ENCODE results near the gene IFNA4.
"Not testable (repeated sequence)": the region's sequence is repeated elsewhere in the genome, so short reads cannot be mapped to it uniquely, and the experiment has no call there.

Gene IFNA4

GRCh38 chr9:21187487-21187886 lies at the start of gene IFNA4:
Gene IFNA4 (minus strand): TSS chr9:21187587. CDS start chr9:21187531, 56 bp downstream.
- not testable (repeated sequence) for H3K27me3 Mint-ChIP-seq; H3K4me1 Mint-ChIP-seq (ENCODE audit: low read depth); H3K27ac Mint-ChIP-seq; H3K9me3 Mint-ChIP-seq; DNase-seq; H3K4me3 Mint-ChIP-seq; H3K36me3 Mint-ChIP-seq (ENCODE audit: low read depth)

GRCh38 chr9:21236360-21236714 lies 49.0 kb upstream of the IFNA4 start:
- not testable (repeated sequence) for H3K27ac Mint-ChIP-seq; H3K36me3 Mint-ChIP-seq (ENCODE audit: low read depth); H3K9me3 Mint-ChIP-seq; H3K4me3 Mint-ChIP-seq; DNase-seq; H3K27me3 Mint-ChIP-seq; H3K4me1 Mint-ChIP-seq (ENCODE audit: low read depth)

GRCh38 chr9:21235468-21236359 lies 48.3 kb upstream of the IFNA4 start:
- not testable (repeated sequence) for H3K36me3 Mint-ChIP-seq (ENCODE audit: low read depth); H3K27ac Mint-ChIP-seq; H3K9me3 Mint-ChIP-seq; H3K27me3 Mint-ChIP-seq; H3K4me1 Mint-ChIP-seq (ENCODE audit: low read depth); H3K4me3 Mint-ChIP-seq
- peak; percentile 29 for DNase-seq

DNA sequence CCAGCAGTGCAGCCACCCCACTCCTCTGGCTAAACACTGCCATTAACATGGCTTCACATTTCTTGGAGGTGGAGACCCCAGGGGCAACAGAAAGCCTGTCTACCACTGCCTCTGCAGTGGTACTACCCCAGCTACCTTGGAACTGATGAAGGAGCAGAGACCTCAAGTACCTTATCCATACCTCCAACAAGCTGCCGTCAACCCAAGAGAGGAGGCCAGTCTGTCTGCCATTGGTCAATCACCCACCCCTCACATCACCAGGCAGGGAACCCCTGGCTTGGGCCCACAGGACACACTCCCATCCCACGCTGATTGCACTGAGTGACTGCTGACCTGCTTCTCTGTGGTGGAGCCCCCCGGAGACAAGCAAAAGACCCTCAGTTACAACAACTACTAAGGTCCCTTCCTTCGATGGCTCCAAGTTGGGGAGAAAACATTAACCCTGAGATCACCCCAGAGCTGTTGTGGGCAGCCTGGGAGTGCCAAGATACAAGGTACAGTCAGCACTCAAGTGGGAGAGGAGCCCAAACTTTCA lies 46.8 kb upstream of the IFNA4 start:
- H3K36me3 Mint-ChIP-seq (ENCODE audit: low read depth), result no peaks in the 10 kb centered on the region
- no peak overlapping the region for H3K4me3 Mint-ChIP-seq
- no peak overlapping the region for H3K27ac Mint-ChIP-seq
- no peak for DNase-seq
- H3K27me3 Mint-ChIP-seq, result no peaks in the 10 kb centered on the region
- H3K9me3 Mint-ChIP-seq, result no peaks in the 10 kb centered on the region
- H3K4me1 Mint-ChIP-seq (ENCODE audit: low read depth), result peaks cover 10% of the 10 kb centered on the region

DNA sequence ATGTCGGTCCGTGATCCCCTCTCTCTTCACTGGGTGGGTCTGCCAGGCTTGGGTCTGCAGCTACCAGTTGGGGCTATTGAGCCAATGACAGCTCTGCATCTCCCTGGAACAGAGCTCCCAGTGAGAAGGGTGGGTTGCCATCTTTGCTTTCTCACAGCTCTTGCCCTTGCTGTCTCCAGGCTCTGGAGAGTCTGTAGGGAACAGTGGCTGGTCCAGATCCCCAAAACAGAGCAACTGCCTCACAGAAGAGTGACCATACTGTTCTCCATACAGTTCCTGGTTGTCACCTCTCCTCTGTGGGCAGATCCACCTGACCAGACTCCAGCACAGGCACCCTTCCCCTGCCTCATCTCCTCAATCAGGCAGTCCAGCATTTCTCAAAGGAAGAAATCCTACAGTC lies 45.9 kb upstream of the IFNA4 start:
- no peak overlapping the region for H3K4me3 Mint-ChIP-seq
- H3K27ac Mint-ChIP-seq, result no peak overlapping the region
- H3K9me3 Mint-ChIP-seq, result no peaks in the 10 kb centered on the region
- no peaks in the 10 kb centered on the region for H3K27me3 Mint-ChIP-seq
- H3K36me3 Mint-ChIP-seq (ENCODE audit: low read depth), result no peaks in the 10 kb centered on the region
- H3K4me1 Mint-ChIP-seq (ENCODE audit: low read depth), result peaks cover 10% of the 10 kb centered on the region
- no peak for DNase-seq

- peaks cover 3% of the 10 kb centered on the region for H3K27me3 Mint-ChIP-seq
- H3K4me3 Mint-ChIP-seq, result no peak within 1 kb of the TSS
- H3K27ac Mint-ChIP-seq, result no peak within 1 kb of the TSS
- no peaks in the 10 kb centered on the region for H3K9me3 Mint-ChIP-seq
- no peak for DNase-seq
- H3K4me1 Mint-ChIP-seq (ENCODE audit: low read depth), result no peaks in the 10 kb centered on the region
- H3K36me3 Mint-ChIP-seq (ENCODE audit: low read depth), result no peaks in the 10 kb centered on the region
These were observed 40.7 kb upstream of the IFNA4 start, which contains the start of gene IFNA17 for GRCh38 chr9:21228122-21228521. Gene IFNA17 (minus strand): TSS chr9:21228222. CDS start chr9:21228173, 49 bp downstream.

GRCh38 chr9:21217211-21217610 lies 29.8 kb upstream of the IFNA4 start, which contains the start of gene IFNA16:
Gene IFNA16 (minus strand): TSS chr9:21217311. CDS start chr9:21217305, 6 bp downstream.
- H3K36me3 Mint-ChIP-seq (ENCODE audit: low read depth); H3K9me3 Mint-ChIP-seq; DNase-seq; H3K27ac Mint-ChIP-seq; H3K4me1 Mint-ChIP-seq (ENCODE audit: low read depth); H3K4me3 Mint-ChIP-seq: not testable (repeated sequence)
- peaks cover 46% of the 10 kb centered on the region for H3K27me3 Mint-ChIP-seq

DNA sequence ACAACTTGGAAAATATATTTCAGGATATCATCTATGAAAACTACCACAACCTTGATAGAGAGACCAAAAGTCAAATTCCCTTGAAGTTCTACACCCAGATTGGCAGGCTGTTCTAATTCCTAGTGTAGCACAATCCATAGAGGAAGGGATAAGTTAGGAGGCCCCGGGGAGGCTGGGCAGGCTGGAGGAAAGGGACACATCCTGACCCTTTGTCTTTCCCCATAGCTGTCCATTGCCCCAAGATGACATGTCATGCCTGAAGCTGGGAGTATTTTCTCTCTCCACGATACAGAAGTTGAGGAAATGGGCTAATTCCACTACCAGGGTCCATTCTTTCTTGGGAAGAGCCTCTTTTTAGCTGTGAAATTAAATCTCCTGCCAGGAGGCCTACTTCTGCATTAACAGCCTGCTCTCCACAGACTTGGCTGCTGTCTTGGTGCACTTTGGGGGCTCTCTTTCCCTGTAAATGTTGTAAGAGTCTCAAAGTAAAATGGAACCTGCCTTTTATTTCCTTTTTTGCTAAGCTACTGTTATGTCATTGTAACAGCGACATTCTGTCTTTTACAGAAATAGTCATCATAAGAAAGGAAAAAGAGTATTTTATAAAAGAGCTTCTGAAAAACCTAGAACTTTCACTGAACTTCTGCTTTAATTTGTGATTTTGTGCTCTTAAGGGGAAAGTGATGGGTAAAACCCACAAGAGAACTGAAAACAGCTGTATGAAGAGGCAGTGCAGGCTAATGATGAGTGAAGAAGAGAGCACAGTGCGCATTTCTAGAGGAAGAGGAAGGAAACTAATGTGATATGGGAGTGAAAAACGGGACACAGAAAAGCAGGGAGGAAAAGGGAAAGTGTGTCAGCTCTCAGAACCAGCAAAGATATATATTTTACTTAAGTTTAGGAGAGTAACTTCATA lies 26.3 kb upstream of the IFNA4 start:
- not testable (repeated sequence) for H3K27ac Mint-ChIP-seq; H3K4me3 Mint-ChIP-seq; H3K4me1 Mint-ChIP-seq (ENCODE audit: low read depth); H3K36me3 Mint-ChIP-seq (ENCODE audit: low read depth); H3K9me3 Mint-ChIP-seq; DNase-seq
- H3K27me3 Mint-ChIP-seq, result peaks cover 22% of the 10 kb centered on the region

- H3K4me3 Mint-ChIP-seq; H3K9me3 Mint-ChIP-seq; DNase-seq; H3K4me1 Mint-ChIP-seq (ENCODE audit: low read depth); H3K36me3 Mint-ChIP-seq (ENCODE audit: low read depth); H3K27ac Mint-ChIP-seq: not testable (repeated sequence)
- H3K27me3 Mint-ChIP-seq, result peaks cover 16% of the 10 kb centered on the region
These were observed 24.8 kb upstream of the IFNA4 start for GRCh38 chr9:21212160-21212559.

GRCh38 chr9:21210782-21211181 lies 23.4 kb upstream of the IFNA4 start:
- not testable (repeated sequence) for H3K9me3 Mint-ChIP-seq; DNase-seq; H3K4me1 Mint-ChIP-seq (ENCODE audit: low read depth); H3K36me3 Mint-ChIP-seq (ENCODE audit: low read depth); H3K4me3 Mint-ChIP-seq; H3K27ac Mint-ChIP-seq
- peaks cover 13% of the 10 kb centered on the region for H3K27me3 Mint-ChIP-seq

DNA sequence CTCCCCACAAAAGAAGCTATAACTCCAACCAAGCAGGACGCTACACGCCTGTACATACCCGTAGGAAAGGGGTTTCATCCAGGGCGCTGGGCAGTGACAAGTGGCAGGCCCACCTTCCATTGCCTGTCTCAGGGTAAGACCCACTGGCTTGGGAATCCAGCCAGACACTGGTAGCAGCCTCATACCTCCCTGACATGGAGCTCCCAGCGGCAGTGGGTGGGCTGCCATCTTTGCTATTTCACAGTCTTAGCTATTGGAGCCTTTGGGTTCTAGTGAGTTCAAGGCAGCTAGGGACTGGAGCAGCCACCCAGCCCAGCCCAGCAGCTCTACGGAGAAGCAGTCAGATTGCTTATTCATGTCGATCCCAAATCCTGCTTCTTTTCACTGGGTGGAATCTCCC lies 22.9 kb upstream of the IFNA4 start:
- no peaks in the 10 kb centered on the region for H3K36me3 Mint-ChIP-seq (ENCODE audit: low read depth)
- H3K27ac Mint-ChIP-seq, result no peak overlapping the region
- H3K9me3 Mint-ChIP-seq, result no peaks in the 10 kb centered on the region
- H3K27me3 Mint-ChIP-seq, result peaks cover 13% of the 10 kb centered on the region
- no peak for DNase-seq
- no peak overlapping the region for H3K4me3 Mint-ChIP-seq
- H3K4me1 Mint-ChIP-seq (ENCODE audit: low read depth), result peaks cover 7% of the 10 kb centered on the region

DNA sequence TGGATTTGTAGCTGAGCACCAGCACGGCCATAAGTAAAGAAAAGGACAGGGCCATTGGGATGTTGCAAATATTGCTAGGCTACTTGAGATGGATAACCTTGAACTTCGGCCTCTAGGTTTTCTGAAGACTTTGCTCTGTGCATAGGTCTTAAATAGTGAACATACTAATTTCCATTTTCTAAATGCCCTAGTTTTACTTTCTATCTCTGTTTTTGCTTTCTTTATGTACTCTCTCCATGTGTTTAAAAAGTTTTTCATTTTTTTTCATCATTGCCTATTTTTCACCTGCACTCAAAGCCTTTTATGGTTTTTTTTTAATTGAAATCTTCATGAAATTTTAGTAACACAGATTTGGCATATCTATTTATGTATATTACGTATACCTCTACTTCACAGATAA lies 19.7 kb upstream of the IFNA4 start, which contains the start of gene IFNA10:
IFNA10 (minus strand) TSS at position 101 of the 400 bp plus-strand sequence; CDS start at position 55, 46 bp downstream.
- DNase-seq; H3K4me1 Mint-ChIP-seq (ENCODE audit: low read depth); H3K36me3 Mint-ChIP-seq (ENCODE audit: low read depth); H3K27ac Mint-ChIP-seq; H3K9me3 Mint-ChIP-seq; H3K4me3 Mint-ChIP-seq: not testable (repeated sequence)
- peaks cover 26% of the 10 kb centered on the region for H3K27me3 Mint-ChIP-seq

DNA sequence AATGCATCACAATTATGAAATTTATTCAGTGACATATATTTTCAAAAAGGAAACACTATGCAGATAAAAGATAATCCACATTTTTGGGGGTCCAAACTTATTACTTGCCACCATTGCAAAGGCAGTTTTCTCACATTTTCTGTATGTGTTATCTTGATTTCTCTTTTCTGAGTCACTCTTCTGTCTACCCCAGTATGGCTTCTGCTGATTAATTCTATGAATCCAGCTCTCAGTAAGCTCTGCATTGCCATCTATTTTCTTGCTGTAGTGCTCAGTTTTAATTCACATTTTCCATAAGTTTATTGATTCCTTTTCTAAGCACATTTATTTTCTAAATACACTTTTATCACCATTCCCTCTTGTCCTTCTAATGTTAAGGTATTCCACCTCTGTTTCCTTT lies 17.8 kb upstream of the IFNA4 start:
- no peak for DNase-seq
- no peak overlapping the region for H3K4me3 Mint-ChIP-seq
- H3K36me3 Mint-ChIP-seq (ENCODE audit: low read depth), result no peaks in the 10 kb centered on the region
- H3K4me1 Mint-ChIP-seq (ENCODE audit: low read depth), result peaks cover 11% of the 10 kb centered on the region
- H3K27ac Mint-ChIP-seq, result no peak overlapping the region
- no peaks in the 10 kb centered on the region for H3K9me3 Mint-ChIP-seq
- H3K27me3 Mint-ChIP-seq, result peaks cover 37% of the 10 kb centered on the region

DNA sequence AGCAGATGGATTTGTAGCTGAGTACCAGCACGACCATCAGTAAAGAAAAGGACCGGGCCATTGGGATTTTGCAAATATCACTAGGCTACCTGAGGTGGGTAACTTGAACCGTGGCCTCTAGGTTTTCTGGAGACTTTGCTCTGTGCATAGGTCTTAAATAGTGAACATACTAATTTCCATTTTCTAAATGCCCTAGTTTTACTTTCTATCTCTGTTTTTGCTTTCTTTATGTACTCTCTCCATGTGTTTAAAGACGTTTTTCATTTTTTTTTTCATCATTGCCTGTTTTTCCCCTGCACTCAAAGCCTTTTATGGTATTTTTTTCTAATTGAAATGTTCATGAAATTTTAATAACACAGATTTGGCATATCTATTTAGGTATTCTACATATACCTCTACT lies 14.7 kb upstream of the IFNA4 start, which contains the start of gene IFNA7:
IFNA7 (minus strand) TSS at position 101 of the 400 bp plus-strand sequence; CDS start at position 61, 40 bp downstream.
- not testable (repeated sequence) for H3K9me3 Mint-ChIP-seq; H3K27ac Mint-ChIP-seq; DNase-seq; H3K36me3 Mint-ChIP-seq (ENCODE audit: low read depth); H3K4me3 Mint-ChIP-seq
- peaks cover 11% of the 10 kb centered on the region for H3K4me1 Mint-ChIP-seq (ENCODE audit: low read depth)
- H3K27me3 Mint-ChIP-seq, result peaks cover 47% of the 10 kb centered on the region

Measured in activated T-cell treated with anti-CD3 and anti-CD28 coated beads, Interleukin-2, amount 50 U/mL, for 24 hours (primary cell).